Endodermal cell (in vitro differentiated cells): ENCODE data around the gene NAPB. TPM values are rescaled to one million over a fixed set of nuclear protein-coding genes. Genes with fewer than 3 reads are reported as not detected.
A peak's percentile ranks its signal among the peaks of the same experiment; 100 is the strongest.

Experiments
- DNase-seq: peaks from one replicate; pipeline ENCODE4 v3.0.0-alpha.2; 2017
- H3K27ac ChIP-seq: 2 replicates; pipeline ENCODE4 v1.5.1; 2013; ENCODE audit warnings: mild to moderate bottlenecking, low read depth, low read length, moderate library complexity
- H3K27me3 ChIP-seq: 2 replicates; pipeline ENCODE4 v1.6.1; 2013; ENCODE audit warnings: mild to moderate bottlenecking, low read length, moderate library complexity; ENCODE audit not compliant: insufficient read depth, control insufficient read depth, poor library complexity, severe bottlenecking
- H3K36me3 ChIP-seq: 2 replicates; pipeline ENCODE4 v1.7.0; 2013; ENCODE audit warnings: mild to moderate bottlenecking, low read length, moderate library complexity; ENCODE audit not compliant: control insufficient read depth, insufficient read depth
- H3K4me1 ChIP-seq: one replicate; pipeline ENCODE4 v1.7.0; 2013; ENCODE audit warnings: low read length; ENCODE audit not compliant: control insufficient read depth, insufficient read depth
- H3K4me3 ChIP-seq: 2 replicates; pipeline ENCODE4 v1.5.1; 2013; ENCODE audit warnings: mild to moderate bottlenecking, low read length, moderate library complexity
- H3K9ac ChIP-seq: 2 replicates; pipeline ENCODE4 v1.6.1; 2013; ENCODE audit warnings: mild to moderate bottlenecking, low read length, moderate library complexity; ENCODE audit not compliant: poor library complexity, severe bottlenecking; ENCODE audit errors: extremely low read depth
- H3K9me3 ChIP-seq: 2 replicates; pipeline ENCODE4 v1.6.1; 2013; ENCODE audit warnings: mild to moderate bottlenecking, low read length, moderate library complexity; ENCODE audit not compliant: control insufficient read depth
- H3K27ac Mint-ChIP-seq: 2 replicates; pipeline ENCODE4 v1.8.0; 2020; ENCODE audit warnings: mixed read lengths
- H3K27me3 Mint-ChIP-seq: 2 replicates; pipeline ENCODE4 v1.8.0; 2021; ENCODE audit warnings: mild to moderate bottlenecking, mixed read lengths; ENCODE audit not compliant: insufficient read depth
- H3K36me3 Mint-ChIP-seq: 2 replicates; pipeline ENCODE4 v1.8.0; 2020; ENCODE audit warnings: low read depth, mixed read lengths
- H3K4me1 Mint-ChIP-seq: 2 replicates; pipeline ENCODE4 v1.8.0; 2020; ENCODE audit warnings: mixed read lengths
- H3K4me3 Mint-ChIP-seq: 2 replicates; pipeline ENCODE4 v1.8.0; 2020; ENCODE audit warnings: mild to moderate bottlenecking, moderate library complexity, mixed read lengths
- H3K9me3 Mint-ChIP-seq: 2 replicates; pipeline ENCODE4 v1.8.0; 2020; ENCODE audit warnings: mild to moderate bottlenecking, mixed read lengths
- WGBS, 2 experiments: methylation state at CpG; one replicate each; pipeline versions ENCODE4 v1.1.5 to v1.1.7; 2013; ENCODE audit warnings: missing lambda C conversion rate in 2 of 2, mixed read lengths in 1 of 2; ENCODE audit not compliant: insufficient coverage in 1 of 2, insufficient read length in 1 of 2; 5-methylcytosine and 5-hydroxymethylcytosine counted together
- total RNA-seq, 2 donors: library from RNA; stranded (reverse); fragmentation: NEBNext Ultra II Directional in 1 of 2; extraction: Animal tissue kit (Norgen Biotek cat#: 25700) in 1 of 2; gene quantifications; 2 replicates in 1 of 2; 3 replicates in 1 of 2; pipeline ENCODE4 v1.2.1, GENCODE V29; 2021
- TF ChIP-seq, protein P1 (sequence below): fragments of 200-600 bp; sonication (generic); conservative IDR thresholded peaks from 2 replicates; pipeline ENCODE4 v1.5.0; 2021; ENCODE audit warnings: antibody characterized with exemption, mild to moderate bottlenecking

The NAPB gene
- total RNA-seq, 2 donors from 2014 or later = 15.7 to 16.5 TPM

DNA sequence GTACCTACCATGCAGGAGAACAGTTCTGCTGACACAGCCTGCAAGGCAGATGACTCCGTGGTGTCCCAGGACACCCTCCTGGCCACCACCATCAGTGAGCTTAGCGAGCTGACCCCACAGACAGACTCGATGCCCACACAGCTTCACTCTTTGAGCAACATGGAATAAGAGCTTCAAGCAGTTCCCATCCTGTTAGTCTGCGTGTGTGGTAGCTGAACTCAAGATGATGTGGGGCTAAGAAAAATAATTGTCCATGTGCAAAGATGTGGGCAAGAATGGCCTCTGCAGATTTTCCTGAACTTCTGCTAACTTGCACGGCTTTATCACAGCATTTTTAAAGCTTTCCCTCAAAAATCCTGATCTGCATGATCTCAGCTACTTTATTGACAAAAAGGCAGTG lies 51.0 kb downstream of the NAPB start:
- peaks cover 10% of the 10 kb centered on the region for H3K4me1 Mint-ChIP-seq
- H3K4me3 Mint-ChIP-seq = no peak overlapping the region
- TF ChIP-seq, protein P1, sequence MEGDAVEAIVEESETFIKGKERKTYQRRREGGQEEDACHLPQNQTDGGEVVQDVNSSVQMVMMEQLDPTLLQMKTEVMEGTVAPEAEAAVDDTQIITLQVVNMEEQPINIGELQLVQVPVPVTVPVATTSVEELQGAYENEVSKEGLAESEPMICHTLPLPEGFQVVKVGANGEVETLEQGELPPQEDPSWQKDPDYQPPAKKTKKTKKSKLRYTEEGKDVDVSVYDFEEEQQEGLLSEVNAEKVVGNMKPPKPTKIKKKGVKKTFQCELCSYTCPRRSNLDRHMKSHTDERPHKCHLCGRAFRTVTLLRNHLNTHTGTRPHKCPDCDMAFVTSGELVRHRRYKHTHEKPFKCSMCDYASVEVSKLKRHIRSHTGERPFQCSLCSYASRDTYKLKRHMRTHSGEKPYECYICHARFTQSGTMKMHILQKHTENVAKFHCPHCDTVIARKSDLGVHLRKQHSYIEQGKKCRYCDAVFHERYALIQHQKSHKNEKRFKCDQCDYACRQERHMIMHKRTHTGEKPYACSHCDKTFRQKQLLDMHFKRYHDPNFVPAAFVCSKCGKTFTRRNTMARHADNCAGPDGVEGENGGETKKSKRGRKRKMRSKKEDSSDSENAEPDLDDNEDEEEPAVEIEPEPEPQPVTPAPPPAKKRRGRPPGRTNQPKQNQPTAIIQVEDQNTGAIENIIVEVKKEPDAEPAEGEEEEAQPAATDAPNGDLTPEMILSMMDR = no peak
- no peaks in the 10 kb centered on the region for H3K9me3 Mint-ChIP-seq
- H3K9ac ChIP-seq = no peak overlapping the region
- DNase-seq = no peak
- no peak overlapping the region for H3K4me3 ChIP-seq
- H3K27ac ChIP-seq = no peak overlapping the region
- H3K36me3 ChIP-seq = peaks cover 93% of the 10 kb centered on the region
- no peaks in the 10 kb centered on the region for H3K27me3 Mint-ChIP-seq
- H3K9me3 ChIP-seq = no peaks in the 10 kb centered on the region
- H3K27me3 ChIP-seq = no peaks in the 10 kb centered on the region
- no peak overlapping the region for H3K27ac Mint-ChIP-seq
- H3K4me1 ChIP-seq = no peaks in the 10 kb centered on the region
- 92 to 93% methylated on average over 4 to 5 of the region's 5 CpGs for WGBS, 2 experiments
- peaks cover 67% of the 10 kb centered on the region for H3K36me3 Mint-ChIP-seq

DNA sequence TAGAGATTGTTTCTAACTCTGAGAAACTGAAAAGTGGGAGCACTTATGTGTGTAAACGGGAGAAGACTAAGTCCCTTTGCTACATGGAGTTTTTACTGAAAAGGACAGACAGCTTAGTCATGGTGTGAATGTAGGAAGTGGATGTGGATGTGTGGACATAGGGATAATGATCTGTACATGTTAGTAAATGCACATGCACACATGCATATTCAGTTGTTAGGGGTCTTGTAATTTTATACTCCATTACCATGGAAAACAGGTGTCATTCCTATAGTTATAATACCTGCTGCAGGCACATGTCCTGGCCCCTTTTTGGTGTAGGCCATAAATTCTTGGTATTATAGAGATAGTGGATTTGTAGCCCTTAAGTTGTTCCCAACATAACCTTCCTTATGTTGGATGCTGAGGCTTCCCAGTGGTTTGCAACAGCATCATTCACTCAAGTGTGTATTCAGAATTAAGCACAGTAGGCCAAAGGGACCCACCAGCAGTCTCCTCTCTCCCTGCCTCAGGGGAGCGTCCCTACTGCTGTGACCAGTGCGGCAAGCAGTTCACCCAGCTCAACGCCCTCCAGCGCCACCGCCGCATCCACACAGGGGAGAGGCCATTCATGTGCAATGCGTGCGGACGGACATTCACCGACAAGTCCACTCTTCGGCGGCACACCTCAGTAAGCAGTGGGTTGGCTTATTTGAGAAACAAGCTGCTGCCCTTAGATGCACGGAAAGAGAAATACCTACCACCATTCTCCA lies 52.0 kb downstream of the NAPB start:
- H3K9me3 ChIP-seq = no peaks in the 10 kb centered on the region
- H3K36me3 Mint-ChIP-seq = peaks cover 70% of the 10 kb centered on the region
- no peak overlapping the region for H3K4me3 Mint-ChIP-seq
- H3K9ac ChIP-seq = no peak overlapping the region
- WGBS, 2 experiments = 97 to 98% methylated on average over 10 to 14 of the region's 14 CpGs
- H3K27ac ChIP-seq = no peak overlapping the region
- no peaks in the 10 kb centered on the region for H3K27me3 Mint-ChIP-seq
- no peak overlapping the region for H3K4me3 ChIP-seq
- TF ChIP-seq, protein P1 = no peak
- H3K9me3 Mint-ChIP-seq = no peaks in the 10 kb centered on the region
- no peak for DNase-seq
- H3K36me3 ChIP-seq = peaks cover 97% of the 10 kb centered on the region
- H3K4me1 ChIP-seq = no peaks in the 10 kb centered on the region
- H3K27me3 ChIP-seq = no peaks in the 10 kb centered on the region
- H3K4me1 Mint-ChIP-seq = peaks cover 10% of the 10 kb centered on the region
- H3K27ac Mint-ChIP-seq = peak overlapping the region; percentile 35

DNA sequence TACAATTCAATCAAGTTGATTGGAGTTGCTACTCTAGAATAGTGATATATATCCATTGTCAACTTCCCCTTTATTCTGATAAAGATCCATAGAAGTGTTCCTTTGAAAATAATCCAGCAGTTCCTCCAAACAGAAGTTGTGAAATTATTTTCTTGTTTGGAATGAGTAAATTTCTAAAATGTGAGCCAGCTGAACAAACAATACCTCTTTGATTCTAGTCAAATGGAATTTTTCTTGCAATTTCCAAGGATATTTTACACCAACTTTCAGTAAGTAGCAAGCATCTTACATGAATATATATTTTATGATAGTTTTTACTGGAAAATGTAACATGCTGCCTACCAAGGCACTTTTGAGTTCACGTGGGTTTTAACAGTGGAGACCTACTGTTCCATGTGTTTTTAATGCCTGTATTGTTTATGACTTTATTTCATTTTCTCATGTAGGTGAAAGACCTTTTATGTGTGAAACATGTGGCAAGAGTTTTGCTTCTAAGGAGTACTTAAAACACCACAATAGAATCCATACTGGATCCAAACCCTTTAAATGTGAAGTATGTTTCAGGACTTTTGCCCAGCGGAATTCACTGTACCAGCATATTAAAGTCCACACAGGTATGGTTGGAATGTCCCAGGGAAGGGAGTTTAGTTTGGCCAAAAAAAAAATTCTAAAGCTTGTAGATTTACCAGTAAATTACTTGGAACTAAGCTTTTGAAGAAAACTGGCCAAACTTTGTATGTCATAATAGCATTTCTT lies 52.8 kb downstream of the NAPB start:
- no peaks in the 10 kb centered on the region for H3K9me3 ChIP-seq
- Mint-ChIP-seq H3K4me1 (peaks cover 10% of the 10 kb centered on the region), H3K4me3 (no peak overlapping the region), H3K27ac (no peak overlapping the region), H3K27me3 (no peaks in the 10 kb centered on the region), H3K36me3 (peaks cover 64% of the 10 kb centered on the region), H3K9me3 (no peaks in the 10 kb centered on the region)
- TF ChIP-seq, protein P1 = no peak
- WGBS, 2 experiments = 89 to 100% methylated on average over 1 to 2 of the region's 2 CpGs
- no peaks in the 10 kb centered on the region for H3K4me1 ChIP-seq
- H3K27ac ChIP-seq = no peak overlapping the region
- H3K9ac ChIP-seq = no peak overlapping the region
- no peak overlapping the region for H3K4me3 ChIP-seq
- no peak for DNase-seq
- peaks cover 89% of the 10 kb centered on the region for H3K36me3 ChIP-seq
- no peaks in the 10 kb centered on the region for H3K27me3 ChIP-seq
